H1 (cell line): ENCODE data around the gene LMAN2. TPM values are rescaled to one million over a fixed set of nuclear protein-coding genes. Genes with fewer than 3 reads are reported as not detected.

Experiments used
- CTCF ChIA-PET: fragments of 300-600 bp; sonication (Branson Sonifier 250); formaldehyde crosslinking; loops from one replicate; lab custom pipeline; 2021; ENCODE audit not compliant: partially characterized antibody; lab: Charles Lee
- POLR2A ChIA-PET: fragments of 300-600 bp; sonication (Branson Sonifier 250); formaldehyde crosslinking; loops from one replicate; lab custom pipeline; 2021; ENCODE audit warnings: inconsistent platforms; ENCODE audit not compliant: partially characterized antibody; lab: Charles Lee
- DNase-seq, 2 experiments: peaks; one replicate each; pipeline versions ENCODE4 v3.0.0 to v3.0.0-alpha.2; 2010 to 2022; ENCODE audit warnings: low spot score in 2 of 2, low read depth in 1 of 2, mixed read lengths in 1 of 2
- FAIRE-seq: peaks from 2 replicates; lab custom pipeline; 2011; peaks lifted over from hg19 to GRCh38; lab: Jason Lieb, UNC
- H2AFZ ChIP-seq: 2 replicates; pipeline ENCODE4 v1.8.1; 2012; ENCODE audit warnings: low read length, inconsistent platforms
- H2AK5ac ChIP-seq: 2 replicates; pipeline ENCODE4 v1.6.1; 2013; ENCODE audit warnings: low read depth, low read length
- H2BK120ac ChIP-seq: replicated peaks from 2 replicates; pipeline ENCODE3; 2013; ENCODE audit warnings: low read depth, low read length, inconsistent platforms
- H2BK12ac ChIP-seq: 2 replicates; pipeline ENCODE4 v1.6.1; 2013; ENCODE audit warnings: low read depth, low read length
- H2BK15ac ChIP-seq: 2 replicates; pipeline ENCODE4 v1.6.1; 2013; ENCODE audit warnings: low read length
- H2BK20ac ChIP-seq: 2 replicates; pipeline ENCODE4 v1.6.1; 2013; ENCODE audit warnings: low read length
- H2BK5ac ChIP-seq: 2 replicates; pipeline ENCODE4 v1.6.1; 2013; ENCODE audit warnings: low read depth, low read length
- H3K14ac ChIP-seq: 2 replicates; pipeline ENCODE4 v1.6.1; 2013; ENCODE audit warnings: inconsistent platforms; ENCODE audit not compliant: insufficient read length
- H3K18ac ChIP-seq: 2 replicates; pipeline ENCODE4 v1.6.1; 2013; ENCODE audit warnings: low read length; ENCODE audit errors: extremely low read depth
- H3K23ac ChIP-seq: 2 replicates; pipeline ENCODE4 v1.6.1; 2013; ENCODE audit warnings: inconsistent platforms; ENCODE audit not compliant: insufficient read length
- H3K23me2 ChIP-seq: 2 replicates; pipeline ENCODE4 v1.6.1; 2013; ENCODE audit warnings: low read depth, low read length
- H3K27ac ChIP-seq: 2 replicates; pipeline ENCODE4 v1.6.1; 2011; ENCODE audit warnings: low read depth, low read length, inconsistent platforms
- H3K27me3 ChIP-seq, 4 experiments: replicated peaks in 1 of 4; 1 replicate in 1 of 4; 2 replicates in 3 of 4; pipeline versions ENCODE4 v1.6.1 to v1.8.1; 2011 to 2013; ENCODE audit warnings: low read length in 3 of 4, mild to moderate bottlenecking in 3 of 4, inconsistent platforms in 2 of 4, mixed read lengths in 2 of 4, moderate library complexity in 1 of 4; ENCODE audit not compliant: control insufficient read depth in 3 of 4, insufficient read depth in 3 of 4; ENCODE audit errors: extremely low read depth in 1 of 4
- H3K36me3 ChIP-seq, 4 experiments: 2 replicates each; pipeline versions ENCODE4 v1.6.1 to v1.8.1; 2011 to 2013; ENCODE audit warnings: mild to moderate bottlenecking in 4 of 4, low read length in 3 of 4, moderate library complexity in 2 of 4, control low read depth in 1 of 4, inconsistent platforms in 1 of 4; ENCODE audit not compliant: insufficient read depth in 4 of 4, control insufficient read depth in 2 of 4
- H3K4ac ChIP-seq: replicated peaks from 2 replicates; pipeline ENCODE3; 2013; ENCODE audit warnings: low read length, low read depth, mixed read lengths, inconsistent platforms; ENCODE audit not compliant: insufficient read length
- H3K4me1 ChIP-seq, 4 experiments: replicated peaks in 1 of 4; 1 replicate in 1 of 4; 2 replicates in 3 of 4; pipeline versions ENCODE4 v1.6.1 to v1.8.1; 2011 to 2013; ENCODE audit warnings: low read length in 3 of 4, inconsistent platforms in 2 of 4, mixed read lengths in 1 of 4; ENCODE audit not compliant: insufficient read depth in 4 of 4, control insufficient read depth in 3 of 4
- H3K4me2 ChIP-seq, 2 experiments: 2 replicates each; pipeline versions ENCODE4 v1.6.1 to v1.8.1; 2011 to 2013; ENCODE audit warnings: low read depth in 2 of 2, low read length in 2 of 2, control low read depth in 1 of 2, inconsistent platforms in 1 of 2, mild to moderate bottlenecking in 1 of 2; ENCODE audit not compliant: insufficient read depth in 1 of 2
- H3K4me3 ChIP-seq, 4 experiments: fragments of 200-600, 300-600 bp in 1 of 4; sonication (generic), shearing (Covaris generic), sonication (Bioruptor Twin) in 1 of 4; 2 replicates each; pipeline versions ENCODE4 v1.5.1 to v1.8.1; 2011 to 2016; ENCODE audit warnings: low read length in 4 of 4, low read depth in 3 of 4, control low read depth in 2 of 4, inconsistent platforms in 2 of 4, mild to moderate bottlenecking in 2 of 4, mixed read lengths in 1 of 4, moderate library complexity in 1 of 4; ENCODE audit not compliant: insufficient read depth in 2 of 4; ENCODE audit errors: extremely low read depth in 1 of 4
- H3K56ac ChIP-seq: replicated peaks from 2 replicates; pipeline ENCODE3; 2013; ENCODE audit warnings: low read depth, mild to moderate bottlenecking, mixed read lengths, low read length, inconsistent platforms; ENCODE audit not compliant: insufficient read length
- H3K79me1 ChIP-seq: 2 replicates; pipeline ENCODE4 v1.6.1; 2013; ENCODE audit warnings: low read depth, low read length, control low read depth
- H3K79me2 ChIP-seq, 2 experiments: 2 replicates each; pipeline versions ENCODE4 v1.6.1 to v1.8.1; 2012 to 2013; ENCODE audit warnings: low read length in 2 of 2, mild to moderate bottlenecking in 2 of 2, inconsistent platforms in 1 of 2; ENCODE audit not compliant: insufficient read depth in 2 of 2, control insufficient read depth in 1 of 2
- H3K9ac ChIP-seq, 4 experiments: replicated peaks in 1 of 4; 1 replicate in 1 of 4; 2 replicates in 3 of 4; pipeline versions ENCODE4 v1.6.1 to v1.8.1; 2011 to 2013; ENCODE audit warnings: low read depth in 3 of 4, low read length in 3 of 4, control low read depth in 2 of 4, mild to moderate bottlenecking in 2 of 4, moderate library complexity in 2 of 4, inconsistent platforms in 1 of 4; ENCODE audit errors: extremely low read depth in 1 of 4
- H3K9me3 ChIP-seq, 2 experiments: 2 replicates each; pipeline versions ENCODE4 v1.6.1 to v1.8.1; 2012 to 2013; ENCODE audit warnings: mild to moderate bottlenecking in 2 of 2, moderate library complexity in 2 of 2, control low read depth in 1 of 2, inconsistent platforms in 1 of 2, low read depth in 1 of 2, low read length in 1 of 2, mixed read lengths in 1 of 2; ENCODE audit not compliant: insufficient read depth in 2 of 2
- H4K20me1 ChIP-seq, 2 experiments: replicated peaks in 1 of 2; 2 replicates each; pipeline versions ENCODE3 to v1.8.1; 2011 to 2013; ENCODE audit warnings: inconsistent platforms in 2 of 2, low read length in 2 of 2, mild to moderate bottlenecking in 1 of 2; ENCODE audit not compliant: insufficient read depth in 2 of 2, control insufficient read depth in 1 of 2
- H4K5ac ChIP-seq: 2 replicates; pipeline ENCODE4 v1.6.1; 2013; ENCODE audit warnings: low read length, low read depth, mixed read lengths, inconsistent platforms; ENCODE audit not compliant: insufficient read length
- H4K8ac ChIP-seq: 2 replicates; pipeline ENCODE4 v1.8.0; 2013; ENCODE audit warnings: mild to moderate bottlenecking, moderate library complexity, low read length, inconsistent platforms; ENCODE audit not compliant: insufficient read depth; ENCODE audit errors: extremely low read depth
- H4K91ac ChIP-seq: replicated peaks from 2 replicates; pipeline ENCODE3; 2013; ENCODE audit warnings: low read length, mixed read lengths, inconsistent platforms; ENCODE audit not compliant: insufficient read length
- CHD1 ChIP-seq: IDR thresholded peaks from 2 replicates; pipeline ENCODE4 v1.6.1; 2012; ENCODE audit warnings: low read depth, low read length, improper control_type of control experiment
- CREB1 ChIP-seq: IDR thresholded peaks from 2 replicates; pipeline ENCODE4 v1.6.1; 2012; ENCODE audit warnings: inconsistent platforms
- GTF2F1 ChIP-seq: IDR thresholded peaks from 2 replicates; pipeline ENCODE4 v1.6.1; 2012; ENCODE audit warnings: low read depth, low read length, improper control_type of control experiment, borderline replicate concordance
- JUN ChIP-seq: IDR thresholded peaks from 2 replicates; pipeline ENCODE4 v1.6.1; 2011; ENCODE audit warnings: low read depth, mild to moderate bottlenecking, improper control_type of control experiment, low read length
- MAFK ChIP-seq: IDR thresholded peaks from 2 replicates; pipeline ENCODE4 v1.6.1; 2012; ENCODE audit warnings: low read depth, mild to moderate bottlenecking, improper control_type of control experiment, low read length
- PHF8 ChIP-seq: fragments of 200-600 bp; sonication (generic); conservative IDR thresholded peaks from 2 replicates; pipeline ENCODE4 v1.7.1; 2012; ENCODE audit warnings: low read depth, mild to moderate bottlenecking, inconsistent platforms, low read length, moderate library complexity
- RNF2 ChIP-seq: fragments of 200-900, 300-1000 bp; sonication (generic); IDR thresholded peaks from 2 replicates; pipeline ENCODE4 v1.7.1; 2016; ENCODE audit warnings: borderline replicate concordance, low read depth, mild to moderate bottlenecking, antibody characterized with exemption, low read length; ENCODE audit not compliant: poor library complexity, severe bottlenecking; ENCODE audit errors: missing control alignments
- SIRT6 ChIP-seq: IDR thresholded peaks from one replicate; pipeline ENCODE4 v1.7.1; 2012; ENCODE audit warnings: low read length, inconsistent platforms
- SP2 ChIP-seq: IDR thresholded peaks from 2 replicates; pipeline ENCODE4 v1.6.1; 2012; ENCODE audit warnings: mild to moderate bottlenecking, low read length, inconsistent platforms
- TEAD4 ChIP-seq: IDR thresholded peaks from 2 replicates; pipeline ENCODE4 v1.6.1; 2012; ENCODE audit warnings: low read depth, low read length, inconsistent platforms, mixed read lengths
- WGBS, 2 experiments: shearing (Covaris generic) in 1 of 2; methylation state at CpG; one replicate each; pipeline versions ENCODE4 v1.1.6 to v1.1.7; 2013 to 2015; ENCODE audit warnings: low lambda C conversion rate in 2 of 2, mixed read lengths in 2 of 2, inconsistent platforms in 1 of 2, low coverage in 1 of 2, missing lambda C conversion rate in 1 of 2; ENCODE audit not compliant: insufficient replicate concordance in 2 of 2, insufficient coverage in 1 of 2, insufficient read length in 1 of 2; ENCODE audit errors: extremely low coverage in 1 of 2, missing lambda C conversion rate in 1 of 2; 5-methylcytosine and 5-hydroxymethylcytosine counted together
- polyA plus RNA-seq, 7 experiments: library from polyadenylated mRNA; depleted of rRNA in 3 of 7; stranded (reverse) in 5 of 7; unstranded in 2 of 7; fragments of >200 nt in 5 of 7; fragments of 200-250 nt in 2 of 7; gene quantifications; 1 replicate in 5 of 7; 2 replicates in 1 of 7; 4 replicates in 1 of 7; pipeline versions ENCODE4 v1.2.1 to v1.2.3, GENCODE V29; 2011 to 2013; ENCODE audit warnings: missing spikeins in 2 of 7, mixed read lengths in 2 of 7
- total RNA-seq: library from RNA; stranded (reverse); fragmentation: NEBNext Ultra II Directional; extraction: Animal tissue kit (Norgen Biotek cat#: 25700); gene quantifications from 2 replicates; pipeline ENCODE4 v1.2.1, GENCODE V29; 2021

Gene LMAN2
- total and polyA plus RNA-seq, 2 of the 8 experiments (the other 6 are each of a cell fraction or from before 2014, with no cell fraction given) = 116 to 225 TPM

DNA sequence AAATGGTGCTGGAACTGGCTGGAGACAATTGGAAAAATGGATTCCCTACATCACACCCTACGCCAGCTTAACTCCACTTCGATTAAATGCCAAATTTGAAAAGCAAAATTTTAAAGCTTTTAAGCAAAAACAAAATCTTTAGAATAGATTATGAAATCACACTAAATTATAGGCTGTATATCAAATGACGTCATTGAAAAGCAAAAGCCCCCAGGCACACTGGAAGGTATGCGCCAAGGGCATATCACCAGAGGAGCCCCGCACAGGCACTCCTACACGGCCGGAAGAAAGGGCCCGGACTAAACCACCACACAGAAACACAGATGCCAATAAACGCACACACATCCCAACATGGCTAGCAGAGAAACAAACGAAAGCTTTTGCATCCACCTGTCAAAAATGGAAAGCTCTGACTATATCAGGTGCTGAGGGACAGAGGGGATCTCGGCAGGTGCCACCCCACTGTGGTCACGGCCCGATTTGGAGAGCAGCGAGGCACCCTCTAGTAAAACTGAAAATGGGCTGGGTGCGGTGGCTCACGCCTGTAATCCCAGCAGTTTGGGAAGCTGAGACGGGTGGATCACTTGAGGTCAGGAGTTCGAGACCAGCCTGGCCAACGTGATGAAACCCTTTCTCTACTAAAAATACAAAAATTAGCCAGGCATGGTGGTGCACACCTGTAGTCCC, 22.8 kb downstream of the LMAN2 start:
- Histone ChIP-seq H2BK12ac (no peak overlapping the region), H3K23me2 (no peaks in the 10 kb centered on the region), H3K18ac (no peak overlapping the region), H3K79me1 (no peaks in the 10 kb centered on the region)
- CTCF ChIA-PET = interaction anchor here (1.0 to 2.5 kb wide), 5 partner anchors 19 to 194 kb away, joined by 3 to 18 read pairs (median 4); partner anchors contain the start of gene LMAN2
- no peak for TF ChIP-seq SIRT6
- TF ChIP-seq JUN = no peak
- TF ChIP-seq SP2 = no peak
- TF ChIP-seq GTF2F1 = no peak
- no peak for TF ChIP-seq CREB1
- TF ChIP-seq TEAD4 = no peak
- no peak for TF ChIP-seq CHD1
- TF ChIP-seq RNF2 = no peak
- TF ChIP-seq MAFK = no peak
- no peak for TF ChIP-seq PHF8
- TF ChIP-seq, all 59 proteins: peak for 0
- Histone ChIP-seq H3K4ac (no peak overlapping the region), H4K8ac (no peak overlapping the region), H2BK15ac (0 out of 2 replicates have a peak overlapping the region, but pooled peaks have one; percentile 29), H2BK5ac (no peak overlapping the region), H3K4me2 (no peak overlapping the region), H3K4me1 (peaks cover 0 to 7% (median 2%) of the 10 kb centered on the region in 4 experiments; a peak in 5 of 7 replicates), H4K91ac (no peak overlapping the region), H3K27ac (no peak overlapping the region), H3K27me3 (no peaks in the 10 kb centered on the region), H4K20me1 (peaks cover 0 to 2% of the 10 kb centered on the region in 2 experiments), H2BK20ac (no peak overlapping the region), H2AFZ (no peak overlapping the region), H3K36me3 (peaks cover 0 to 13% (median 7%) of the 10 kb centered on the region in 4 experiments; a peak in 6 of 8 replicates), H3K56ac (no peak overlapping the region), H2AK5ac (no peak overlapping the region), H3K23ac (no peak overlapping the region), H3K14ac (no peak overlapping the region), H2BK120ac (no peak overlapping the region), H3K9ac (no peak overlapping the region), H3K79me2 (no peaks in the 10 kb centered on the region), H3K9me3 (no peaks in the 10 kb centered on the region), H4K5ac (no peak overlapping the region), H3K4me3 (no peak overlapping the region)
- no peak for FAIRE-seq
- WGBS, 2 experiments = 87% methylated on average over 19 of the region's 19 CpGs; no CpG with 5 or more reads in 1 of the 2 experiments
- DNase-seq = no peak
- POLR2A ChIA-PET = interaction anchor here (0.8 to 2.0 kb wide), 5 partner anchors 13 to 35 kb away, joined by 3 to 7 read pairs (median 3); partner anchors contain the start of gene LMAN2
